Neuronal stem cell (in vitro differentiated cells): ENCODE measurements around the gene SNX6. TPM values are rescaled to one million over a fixed set of nuclear protein-coding genes. Genes with fewer than 3 reads are reported as not detected.
"Not testable (repeated sequence)": the region's sequence is repeated elsewhere in the genome, so short reads cannot be mapped to it uniquely, and the experiment has no call there.

Source experiments
- DNase-seq: peaks from one replicate; pipeline ENCODE4 v3.0.0-alpha.2; 2013; ENCODE audit warnings: low spot score
- H2AFZ ChIP-seq: one replicate; pipeline ENCODE4 v1.6.1; 2013; ENCODE audit warnings: mild to moderate bottlenecking, low read length, inconsistent platforms
- H2AK5ac ChIP-seq: 2 replicates; pipeline ENCODE4 v1.6.1; 2013; ENCODE audit warnings: low read depth, mild to moderate bottlenecking, inconsistent platforms, low read length, moderate library complexity, mixed read lengths
- H2BK120ac ChIP-seq: 2 replicates; pipeline ENCODE4 v1.6.1; 2013; ENCODE audit warnings: low read depth, mild to moderate bottlenecking, inconsistent platforms, low read length, moderate library complexity, mixed read lengths
- H2BK12ac ChIP-seq: one replicate; pipeline ENCODE4 v1.6.1; 2013; ENCODE audit warnings: low read length, inconsistent platforms
- H2BK15ac ChIP-seq: 2 replicates; pipeline ENCODE4 v1.6.1; 2013; ENCODE audit warnings: mild to moderate bottlenecking, low read length, inconsistent platforms, mixed read lengths
- H2BK5ac ChIP-seq: one replicate; pipeline ENCODE4 v1.6.1; 2013; ENCODE audit warnings: inconsistent platforms, mild to moderate bottlenecking, low read length, moderate library complexity
- H3K14ac ChIP-seq: one replicate; pipeline ENCODE4 v1.6.1; 2013; ENCODE audit warnings: low read length, inconsistent platforms
- H3K18ac ChIP-seq: 2 replicates; pipeline ENCODE4 v1.6.1; 2013; ENCODE audit warnings: low read length, inconsistent platforms
- H3K23ac ChIP-seq: 2 replicates; pipeline ENCODE4 v1.6.1; 2013; ENCODE audit warnings: low read depth, mild to moderate bottlenecking, mixed read lengths, low read length, inconsistent platforms; ENCODE audit not compliant: poor library complexity
- H3K27ac ChIP-seq: replicated peaks from 3 replicates; pipeline ENCODE4 v1.5.1; 2013; ENCODE audit warnings: low read length, inconsistent platforms
- H3K27me3 ChIP-seq, 3 experiments: 2 replicates each; pipeline ENCODE4 v1.6.1; 2013; ENCODE audit warnings: low read length in 3 of 3, mild to moderate bottlenecking in 2 of 3, inconsistent platforms in 1 of 3, low read depth in 1 of 3, mixed read lengths in 1 of 3, moderate library complexity in 1 of 3; ENCODE audit not compliant: control insufficient read depth in 3 of 3, insufficient read depth in 3 of 3
- H3K36me3 ChIP-seq, 2 donors: replicated peaks in 1 of 2; 2 replicates each; pipeline ENCODE4 v1.6.1; 2013; ENCODE audit warnings: low read length in 2 of 2; ENCODE audit not compliant: control insufficient read depth in 2 of 2, insufficient read depth in 2 of 2
- H3K4ac ChIP-seq: 2 replicates; pipeline ENCODE4 v1.6.1; 2013; ENCODE audit warnings: inconsistent platforms, mild to moderate bottlenecking, low read length, moderate library complexity
- H3K4me1 ChIP-seq, 2 donors: 1 replicate in 1 of 2; 2 replicates in 1 of 2; pipeline ENCODE4 v1.6.1; 2013; ENCODE audit warnings: low read length in 2 of 2, low read depth in 1 of 2; ENCODE audit not compliant: control insufficient read depth in 2 of 2, insufficient read depth in 1 of 2
- H3K4me2 ChIP-seq: one replicate; pipeline ENCODE4 v1.6.1; 2013; ENCODE audit warnings: mild to moderate bottlenecking, low read length, inconsistent platforms; ENCODE audit not compliant: insufficient read depth, poor library complexity, severe bottlenecking
- H3K4me3 ChIP-seq, 2 donors: 2 replicates each; pipeline ENCODE4 v1.5.1; 2013; ENCODE audit warnings: low read length in 2 of 2, mild to moderate bottlenecking in 2 of 2, inconsistent platforms in 1 of 2, moderate library complexity in 1 of 2
- H3K79me1 ChIP-seq: one replicate; pipeline ENCODE4 v1.6.1; 2013; ENCODE audit warnings: low read depth, mild to moderate bottlenecking, inconsistent platforms, low read length, moderate library complexity
- H3K9ac ChIP-seq: one replicate; pipeline ENCODE4 v1.6.1; 2013; ENCODE audit warnings: mild to moderate bottlenecking, low read depth, low read length, inconsistent platforms; ENCODE audit not compliant: poor library complexity
- H3K9me3 ChIP-seq, 2 donors: replicated peaks in 1 of 2; 2 replicates each; pipeline versions ENCODE3 to v1.6.1; 2013; ENCODE audit warnings: low read length in 2 of 2, mild to moderate bottlenecking in 2 of 2, inconsistent platforms in 1 of 2, low read depth in 1 of 2, mixed read lengths in 1 of 2, moderate library complexity in 1 of 2; ENCODE audit not compliant: control insufficient read depth in 2 of 2, insufficient read depth in 1 of 2
- H4K8ac ChIP-seq: one replicate; pipeline ENCODE4 v1.6.1; 2013; ENCODE audit warnings: low read depth, mild to moderate bottlenecking, inconsistent platforms, low read length, moderate library complexity
- H4K91ac ChIP-seq: one replicate; pipeline ENCODE4 v1.6.1; 2013; ENCODE audit warnings: low read length, low read depth, mild to moderate bottlenecking, inconsistent platforms; ENCODE audit not compliant: poor library complexity
- WGBS, 2 donors: extraction: QIAGEN DNeasy Blood & Tissue Kit; methylation state at CpG; one replicate each; pipeline ENCODE4 v1.1.7; 2013; ENCODE audit warnings: missing lambda C conversion rate in 2 of 2, mixed read lengths in 1 of 2; ENCODE audit not compliant: insufficient read length in 2 of 2, insufficient replicate concordance in 1 of 2; ENCODE audit errors: extremely low coverage in 2 of 2; 5-methylcytosine and 5-hydroxymethylcytosine counted together
- small RNA-seq: library from polyadenylated mRNA; stranded (forward); fragments of <200 nt; extraction: miRNeasy Mini kit (QIAGEN cat#:217004); gene quantifications from one replicate; pipeline ENCODE3, GENCODE V24; 2013; ENCODE audit not compliant: insufficient read depth

The SNX6 gene

DNA sequence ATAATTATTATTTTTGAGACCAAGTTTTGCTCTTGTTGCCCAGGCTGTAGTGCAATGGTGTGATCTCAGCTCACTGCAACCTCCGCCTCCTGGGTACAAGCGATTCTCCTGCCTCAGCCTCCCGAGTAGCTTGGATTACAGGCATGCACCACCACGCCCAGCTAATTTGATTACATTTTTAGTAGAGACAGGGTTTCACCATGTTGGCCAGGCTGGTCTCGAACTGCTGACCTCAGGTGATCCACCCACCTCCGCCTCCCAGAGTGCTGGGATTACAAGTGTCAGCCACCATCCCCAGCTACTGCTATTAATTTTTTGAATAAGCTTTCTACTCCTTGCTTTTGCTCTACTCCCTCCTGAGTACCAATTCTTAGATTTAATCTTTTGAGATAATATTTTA is 108.9 kb downstream of the SNX6 start:
- not testable (repeated sequence) for H2BK5ac ChIP-seq, H3K4me3 ChIP-seq, H2AFZ ChIP-seq, H4K91ac ChIP-seq, H3K4ac ChIP-seq, H3K27me3 ChIP-seq, H3K4me2 ChIP-seq, H2BK15ac ChIP-seq, H3K79me1 ChIP-seq, H2AK5ac ChIP-seq, H3K9ac ChIP-seq, H3K23ac ChIP-seq, H3K14ac ChIP-seq, H2BK12ac ChIP-seq, H3K4me1 ChIP-seq, H3K18ac ChIP-seq, H3K27ac ChIP-seq, H3K9me3 ChIP-seq, DNase-seq, H2BK120ac ChIP-seq, H4K8ac ChIP-seq
- H3K36me3 ChIP-seq = peaks cover 22 to 81% of the 10 kb centered on the region in 2 donors
- no CpG with 5 or more reads among the region's 6 CpGs for WGBS, 2 donors

DNA sequence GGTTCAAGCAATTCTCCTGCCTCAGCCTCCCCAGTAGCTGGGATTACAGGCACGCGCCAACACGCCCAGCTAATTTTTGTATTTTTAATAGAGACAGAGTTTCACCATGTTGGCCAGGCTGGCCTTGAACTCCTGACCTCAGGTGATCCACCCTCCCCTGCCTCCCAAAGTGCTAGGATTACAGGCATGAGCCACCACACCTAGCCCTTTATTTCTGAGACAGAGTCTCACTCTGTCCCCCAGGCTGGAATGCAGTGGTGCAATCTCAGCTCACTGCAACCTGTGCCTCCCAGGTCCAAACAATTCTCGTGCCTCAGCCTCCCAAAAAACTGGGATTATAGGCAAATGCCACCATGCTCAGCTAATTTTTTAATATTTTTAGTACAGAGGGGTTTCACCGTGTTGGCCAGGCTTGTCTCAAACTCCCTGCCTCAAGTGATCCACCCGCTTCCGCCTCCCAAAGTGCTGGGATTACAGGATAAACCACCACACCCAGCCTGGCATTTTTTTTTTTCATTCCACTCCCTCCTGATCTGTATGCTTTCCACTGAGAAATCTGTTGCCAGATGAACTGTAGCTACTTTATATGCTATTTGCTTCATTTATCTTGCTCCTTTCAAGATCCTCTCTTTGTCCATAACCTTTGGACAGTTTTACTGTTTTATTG is 109.5 kb downstream of the SNX6 start:
- H3K9me3 ChIP-seq, H3K23ac ChIP-seq, H3K27me3 ChIP-seq, H4K91ac ChIP-seq, H2BK120ac ChIP-seq, H3K9ac ChIP-seq, H2AFZ ChIP-seq, H3K79me1 ChIP-seq, H4K8ac ChIP-seq, H3K4me1 ChIP-seq, H3K27ac ChIP-seq, H2BK5ac ChIP-seq, H3K14ac ChIP-seq, H2AK5ac ChIP-seq, H3K18ac ChIP-seq, H3K4me3 ChIP-seq, H2BK15ac ChIP-seq, DNase-seq, H3K4ac ChIP-seq, H2BK12ac ChIP-seq, H3K4me2 ChIP-seq: not testable (repeated sequence)
- WGBS, 2 donors = no CpG with 5 or more reads among the region's 7 CpGs
- peaks cover 22 to 83% of the 10 kb centered on the region in 2 donors for H3K36me3 ChIP-seq

Small RNAs within 50 kb of the gene (small RNA-seq; reads per million reads assigned to genes)
- gene RNU1-27P (not detected), gene RNU1-28P (not detected), gene RNU6-1261P (not detected)
